Thoracic aorta (tissue), 2 donors: ENCODE data around the gene PPP4R2. TPM values are rescaled to one million over a fixed set of nuclear protein-coding genes. Genes with fewer than 3 reads are reported as not detected.

Experiments
- ATAC-seq: fragments of 150-250 bp; one replicate; pipeline ENCODE4 v1.8.0; 2017; ENCODE audit warnings: low read depth; ENCODE audit not compliant: insufficient number of reproducible peaks, low FRiP score
- DNase-seq: peaks from one replicate; pipeline ENCODE4 v3.0.0-alpha.2; 2020; ENCODE audit warnings: low spot score
- H3K27ac ChIP-seq, 2 donors: fragments of 200-600 bp; sonication (generic); 1 replicate in 1 of 2; 2 replicates in 1 of 2; pipeline ENCODE4 v1.5.1; 2016; ENCODE audit warnings: mild to moderate bottlenecking in 2 of 2, moderate library complexity in 2 of 2
- H3K27me3 ChIP-seq: fragments of 200-600 bp; sonication (generic); replicated peaks from 2 replicates; pipeline ENCODE4 v1.6.0; 2016; ENCODE audit warnings: mild to moderate bottlenecking; ENCODE audit not compliant: insufficient read depth
- H3K36me3 ChIP-seq: fragments of 200-600 bp; sonication (generic); one replicate; pipeline ENCODE4 v1.5.1; 2016
- H3K4me1 ChIP-seq, 2 donors: fragments of 200-600 bp; sonication (generic); 1 replicate in 1 of 2; 2 replicates in 1 of 2; pipeline versions ENCODE4 v1.5.1 to v1.6.0; 2016; ENCODE audit warnings: low read depth in 2 of 2, mild to moderate bottlenecking in 1 of 2; ENCODE audit not compliant: control insufficient read depth in 1 of 2
- H3K4me3 ChIP-seq: fragments of 200-600 bp; sonication (generic); 2 replicates; pipeline ENCODE4 v1.5.1; 2016; ENCODE audit warnings: mild to moderate bottlenecking
- H3K9me3 ChIP-seq: fragments of 200-600 bp; sonication (generic); 2 replicates; pipeline ENCODE4 v1.5.1; 2016
- CTCF ChIP-seq: fragments of 200-600 bp; sonication (generic); IDR thresholded peaks from one replicate; pipeline ENCODE4 v1.5.1; 2019; ENCODE audit warnings: antibody characterized with exemption
- total RNA-seq, 2 donors: library from RNA; depleted of rRNA; stranded (reverse); fragments of >200 nt; gene quantifications; one replicate each; pipeline versions ENCODE4 v1.1.0 to v1.2.3, GENCODE V29; 2016

Gene PPP4R2
- total RNA-seq, 2 donors from 2014 or later = 39.3 to 47.0 TPM

- H3K27me3 ChIP-seq = no peaks in the 10 kb centered on the region
- H3K36me3 ChIP-seq = no peaks in the 10 kb centered on the region
- no peak for TF ChIP-seq CTCF
- no peak overlapping the region for H3K4me3 ChIP-seq
- ATAC-seq = no peak
- H3K9me3 ChIP-seq = no peaks in the 10 kb centered on the region
- DNase-seq = no peak
- H3K27ac ChIP-seq = no peak overlapping the region
- H3K4me1 ChIP-seq = peaks cover 12 to 55% of the 10 kb centered on the region in 2 donors
Measured at GRCh38 chr3:73043414-73043813, 46.8 kb downstream of the PPP4R2 start.

GRCh38 chr3:73045391-73045790 lies 48.8 kb downstream of the PPP4R2 start:
- Histone ChIP-seq H3K9me3 (no peaks in the 10 kb centered on the region), H3K27me3 (no peaks in the 10 kb centered on the region), H3K4me3 (no peak overlapping the region), H3K4me1 (peaks cover 9 to 45% of the 10 kb centered on the region in 2 donors), H3K36me3 (no peaks in the 10 kb centered on the region), H3K27ac (no peak overlapping the region)
- no peak for ATAC-seq
- no peak for TF ChIP-seq CTCF
- no peak for DNase-seq

- Histone ChIP-seq H3K4me3 (no peak overlapping the region), H3K9me3 (no peaks in the 10 kb centered on the region), H3K27me3 (no peaks in the 10 kb centered on the region), H3K4me1 (peaks cover 9 to 42% of the 10 kb centered on the region in 2 donors), H3K27ac (no peak overlapping the region), H3K36me3 (no peaks in the 10 kb centered on the region)
- no peak for TF ChIP-seq CTCF
- no peak for ATAC-seq
- no peak for DNase-seq
Measured at GRCh38 chr3:73046195-73046594, 49.6 kb downstream of the PPP4R2 start.

- TF ChIP-seq CTCF = no peak
- Histone ChIP-seq H3K27me3 (no peaks in the 10 kb centered on the region), H3K9me3 (no peaks in the 10 kb centered on the region), H3K4me1 (peaks cover 0 to 25% of the 10 kb centered on the region in 2 donors), H3K36me3 (no peaks in the 10 kb centered on the region), H3K27ac (no peak overlapping the region), H3K4me3 (no peak overlapping the region)
- DNase-seq = no peak
- no peak for ATAC-seq
Measured at GRCh38 chr3:73049319-73049718, 52.7 kb downstream of the PPP4R2 start.

GRCh38 chr3:73052857-73053256 lies 56.2 kb downstream of the PPP4R2 start:
- H3K27me3 ChIP-seq = no peaks in the 10 kb centered on the region
- H3K9me3 ChIP-seq = no peaks in the 10 kb centered on the region
- H3K4me1 ChIP-seq = peaks cover 6 to 14% of the 10 kb centered on the region in 2 donors
- TF ChIP-seq CTCF = no peak
- ATAC-seq (no peak), DNase-seq (no peak)
- no peak overlapping the region for H3K27ac ChIP-seq
- H3K4me3 ChIP-seq = no peak overlapping the region
- H3K36me3 ChIP-seq = no peaks in the 10 kb centered on the region
